SK-N-MC (cell line): ENCODE data around the gene PCLO.

Source experiments
- EZH2 ChIP-seq: fragments of 200-600 bp; sonication (generic); IDR thresholded peaks from one replicate; pipeline ENCODE4 v1.6.1; 2017; ENCODE audit warnings: antibody characterized with exemption
- FOXP2 ChIP-seq: optimal IDR thresholded peaks from 2 replicates; pipeline ENCODE3; 2011; ENCODE audit warnings: mild to moderate bottlenecking, moderate library complexity; ENCODE audit not compliant: insufficient read depth; ENCODE audit errors: extremely low read length, control extremely low read depth
- POLR2AphosphoS5 ChIP-seq: IDR thresholded peaks from 2 replicates; pipeline ENCODE4 v1.6.1; 2012; ENCODE audit warnings: mild to moderate bottlenecking, low read depth, low read length, borderline replicate concordance

- TF ChIP-seq EZH2 (no peak), POLR2AphosphoS5 (no peak), FOXP2 (no peak)
Observed at GRCh38 chr7:82906502-82906901, 256.2 kb downstream of the PCLO start.
